IMR-90 (cell line): Measurements from ENCODE around the gene TLCD5.

Experiments
- BHLHE40 ChIP-seq: fragments of 150-350 bp; IDR thresholded peaks from 2 replicates; pipeline ENCODE4 v1.6.1; 2016; ENCODE audit warnings: mild to moderate bottlenecking, low read depth, low read length
- CTCF ChIP-seq: conservative IDR thresholded peaks from 2 replicates; pipeline ENCODE4 v1.5.1; 2012; ENCODE audit warnings: mild to moderate bottlenecking, low read depth, low read length, improper control_type of control experiment
- FOS ChIP-seq: fragments of 150-350 bp; IDR thresholded peaks from 2 replicates; pipeline ENCODE4 v1.6.1; 2016; ENCODE audit warnings: low read depth, low read length
- POLR2A ChIP-seq: IDR thresholded peaks from 2 replicates; pipeline ENCODE4 v1.6.1; 2012; ENCODE audit warnings: mild to moderate bottlenecking, low read depth, low read length
- RAD21 ChIP-seq: IDR thresholded peaks from 2 replicates; pipeline ENCODE4 v1.6.1; 2012; ENCODE audit warnings: low read length, improper control_type of control experiment
- RFX5 ChIP-seq: IDR thresholded peaks from 2 replicates; pipeline ENCODE4 v1.8.0; 2012; ENCODE audit warnings: low read depth, mild to moderate bottlenecking, low read length, moderate library complexity
- SMC3 ChIP-seq: fragments of 150-350 bp; IDR thresholded peaks from 2 replicates; pipeline ENCODE4 v1.6.1; 2016; ENCODE audit warnings: low read depth, mild to moderate bottlenecking, antibody characterized with exemption, low read length, moderate library complexity

GRCh38 chr11:120284272-120284671 is 40.8 kb upstream of the TLCD5 start:
- TF ChIP-seq SMC3, result no peak
- TF ChIP-seq RFX5, result no peak
- no peak for TF ChIP-seq FOS
- TF ChIP-seq CTCF, result no peak
- no peak for TF ChIP-seq BHLHE40
- TF ChIP-seq POLR2A, result no peak
- no peak for TF ChIP-seq RAD21
